Dedifferentiated amniotic fluid mesenchymal stem cell (primary cell): ENCODE results near the gene TBCK.
A peak's percentile ranks its signal among the peaks of the same experiment; 100 is the strongest.

ENCODE experiments used
- DNase-seq: peaks from one replicate; pipeline ENCODE4 v3.0.0-alpha.2; 2016; ENCODE audit errors: extremely low spot score

The TBCK gene

DNA sequence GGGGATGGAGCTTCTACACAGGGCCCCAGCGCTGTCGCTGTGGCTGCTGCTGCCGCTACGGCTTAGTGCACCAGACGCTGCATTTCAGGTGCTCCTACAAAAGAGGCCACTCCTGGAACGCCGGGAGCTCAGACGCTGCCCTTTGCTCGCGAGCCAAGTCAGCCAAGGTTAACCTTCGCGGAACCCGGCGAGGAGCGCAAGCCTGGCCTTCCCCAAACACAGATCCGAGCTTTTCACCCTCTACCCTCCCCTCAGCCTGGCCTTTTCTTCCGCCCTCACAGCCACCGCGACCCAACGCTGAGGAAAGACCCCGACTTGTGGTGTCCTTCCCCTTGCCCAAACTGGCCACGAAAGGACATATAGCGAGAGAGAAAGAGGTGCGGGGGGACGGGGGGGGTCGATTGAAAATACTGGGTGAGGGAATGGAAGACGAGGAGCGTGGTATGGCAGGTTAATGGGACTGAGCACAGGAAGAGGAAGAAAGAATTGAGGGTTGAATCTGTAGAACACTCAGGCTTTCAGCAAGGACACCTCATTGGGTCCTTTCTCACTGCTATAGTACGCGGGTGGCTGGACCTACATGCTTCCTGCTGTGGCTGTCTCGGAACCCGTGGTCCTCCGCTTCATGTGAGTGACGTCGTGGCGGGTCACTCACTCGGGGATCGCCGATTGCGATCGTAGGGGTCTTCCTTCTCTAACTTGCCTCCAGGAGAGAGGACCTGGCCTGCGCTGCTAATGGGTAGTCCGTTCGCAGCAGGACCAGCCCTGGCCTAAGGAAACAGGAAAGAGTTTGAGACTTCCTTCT is at the start of gene TBCK, which contains the start of gene AIMP1:
TSS of gene TBCK (minus strand) at position 242 of the 805 bp plus-strand sequence. CDS start 7,249 bp downstream, outside the sequence.
TSS of gene AIMP1 (plus strand) at position 583 of the 805 bp plus-strand sequence. CDS start 8,460 bp downstream, outside the sequence.
- peak; percentile 93 for DNase-seq

DNA sequence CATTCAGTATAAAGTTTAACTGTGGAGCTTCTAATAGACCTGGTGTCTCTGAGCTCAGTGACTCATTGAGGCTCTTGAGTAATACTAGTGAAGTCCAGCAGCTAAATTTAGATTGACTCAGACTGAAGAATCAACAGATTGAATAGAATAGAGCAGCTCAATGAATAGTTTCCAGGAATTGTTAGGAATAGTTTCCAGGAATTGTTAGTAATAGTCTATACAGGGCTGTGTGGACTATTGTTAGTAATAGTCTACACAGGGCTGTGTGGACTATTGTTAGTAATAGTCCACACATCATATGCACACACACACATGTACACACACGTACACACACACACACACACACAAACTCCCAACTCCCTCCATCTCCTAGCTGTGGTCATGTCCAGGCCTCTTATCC is 49.6 kb upstream of the TBCK start:
- DNase-seq: peak; percentile 84

DNA sequence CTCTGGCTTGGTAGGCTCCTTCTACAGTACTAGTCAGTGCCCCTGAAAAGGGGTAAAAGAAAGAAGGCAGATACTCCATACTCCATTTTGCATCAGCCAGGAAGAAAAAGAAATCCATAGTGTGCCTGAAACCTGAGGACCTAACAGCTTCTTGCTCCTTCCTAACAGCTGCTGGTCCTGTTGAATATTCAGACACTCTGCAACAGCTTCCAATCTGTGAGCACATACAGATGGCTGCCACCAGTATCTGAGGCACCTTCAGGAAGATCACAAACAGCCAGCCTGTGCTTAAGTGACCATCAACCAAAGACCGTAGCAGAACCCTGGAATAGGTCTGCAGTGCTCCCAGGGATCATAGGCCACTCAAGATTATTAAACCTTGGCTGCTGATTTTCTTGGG is 48.3 kb upstream of the TBCK start:
- DNase-seq: no peak

DNA sequence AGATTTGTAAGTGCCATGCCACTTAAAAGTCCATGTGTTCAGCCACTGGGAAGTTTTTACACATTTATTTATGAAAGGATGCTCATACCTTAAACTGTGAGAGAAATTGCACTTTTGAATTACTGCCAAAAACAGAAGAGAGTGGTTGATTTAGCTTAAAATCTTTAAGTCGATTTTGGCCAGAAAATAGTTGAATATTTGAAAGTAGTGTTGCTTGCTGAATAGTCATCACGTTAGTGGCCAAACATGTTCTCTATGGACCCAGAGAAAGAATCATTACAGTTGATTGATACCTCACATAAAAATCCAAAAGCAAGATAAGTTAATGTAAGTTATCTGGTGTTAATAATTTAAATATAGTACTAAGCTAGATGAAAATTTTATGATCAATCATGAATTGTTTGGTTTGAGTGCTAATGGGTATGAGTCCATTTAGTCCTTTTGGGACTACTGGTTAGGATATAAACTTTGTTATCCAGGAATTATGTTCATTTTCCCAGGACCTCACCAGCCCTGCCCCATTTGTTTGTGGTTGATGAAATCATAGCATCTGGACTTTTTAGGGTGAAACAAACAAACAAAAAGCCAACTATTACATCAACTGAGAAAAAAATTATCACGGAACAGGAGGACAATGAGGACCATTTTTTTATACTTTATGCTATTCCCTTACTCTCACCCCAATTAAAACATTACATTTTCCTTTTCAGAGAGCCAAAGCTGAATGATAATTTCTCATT is 46.2 kb upstream of the TBCK start:
- no peak for DNase-seq

DNA sequence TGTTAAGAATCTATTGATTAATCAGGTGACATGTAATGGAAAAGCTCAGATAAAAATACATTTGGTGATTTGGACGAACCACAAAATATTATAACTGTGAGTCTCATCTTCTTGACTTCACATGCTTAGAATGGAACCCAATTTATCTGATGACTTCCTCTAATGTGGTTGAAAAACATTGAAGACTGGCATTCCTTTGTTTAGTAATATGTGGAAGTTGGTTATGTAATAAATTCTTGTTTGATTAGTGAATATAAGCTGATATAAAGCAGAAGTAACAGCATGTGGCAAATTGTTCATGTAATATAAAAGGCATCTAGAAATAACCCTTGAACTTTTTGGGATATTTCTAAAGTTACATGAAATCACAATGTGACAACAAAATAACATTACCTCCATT is 42.9 kb upstream of the TBCK start:
- DNase-seq: no peak

DNA sequence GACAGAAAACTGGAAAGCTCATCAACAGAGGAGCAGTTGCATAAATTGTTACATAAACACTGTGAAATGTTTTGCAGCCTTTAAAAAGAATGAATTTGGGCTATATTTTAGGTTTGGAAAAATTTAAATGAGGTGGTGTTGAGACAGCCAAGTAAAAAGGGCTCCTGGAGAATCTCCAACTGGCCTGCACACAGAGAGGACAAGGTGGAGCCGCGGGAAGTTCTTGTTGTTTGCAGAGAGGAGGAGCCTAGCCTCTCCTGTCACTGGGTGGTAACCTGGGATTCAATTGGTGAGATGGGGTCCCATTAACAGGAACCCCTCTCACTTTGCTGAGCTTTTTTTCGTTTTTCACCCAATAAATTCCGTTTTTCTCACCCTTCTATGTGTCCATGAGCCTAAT is 39.2 kb upstream of the TBCK start:
- no peak for DNase-seq

DNA sequence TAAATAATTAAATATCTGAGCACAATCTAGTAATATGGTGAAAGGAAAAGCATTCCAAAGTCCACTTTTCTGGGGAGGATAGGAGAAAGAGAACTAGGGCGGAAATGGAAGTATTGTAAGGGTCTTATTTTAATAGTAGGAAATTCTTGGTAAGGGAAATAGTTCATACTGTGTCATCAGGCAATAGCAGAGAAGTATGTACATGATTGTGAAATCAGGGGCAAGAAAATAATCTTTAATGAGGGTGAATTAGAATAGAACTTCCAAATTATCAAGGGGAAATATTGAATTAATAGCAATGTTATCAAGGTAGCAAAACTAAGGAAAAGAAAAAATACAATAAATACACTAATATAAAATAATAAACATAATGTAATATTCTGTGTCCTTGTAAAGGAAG is 37.8 kb upstream of the TBCK start:
- no peak for DNase-seq

- no peak for DNase-seq
These were observed 35.0 kb upstream of the TBCK start for GRCh38 chr4:106351016-106351415.

GRCh38 chr4:106347167-106347566 is 31.2 kb upstream of the TBCK start:
- DNase-seq: no peak

- DNase-seq: no peak
These were observed 28.6 kb upstream of the TBCK start for GRCh38 chr4:106344647-106344970.

GRCh38 chr4:106343865-106344646 is 28.0 kb upstream of the TBCK start:
- DNase-seq: no peak

DNA sequence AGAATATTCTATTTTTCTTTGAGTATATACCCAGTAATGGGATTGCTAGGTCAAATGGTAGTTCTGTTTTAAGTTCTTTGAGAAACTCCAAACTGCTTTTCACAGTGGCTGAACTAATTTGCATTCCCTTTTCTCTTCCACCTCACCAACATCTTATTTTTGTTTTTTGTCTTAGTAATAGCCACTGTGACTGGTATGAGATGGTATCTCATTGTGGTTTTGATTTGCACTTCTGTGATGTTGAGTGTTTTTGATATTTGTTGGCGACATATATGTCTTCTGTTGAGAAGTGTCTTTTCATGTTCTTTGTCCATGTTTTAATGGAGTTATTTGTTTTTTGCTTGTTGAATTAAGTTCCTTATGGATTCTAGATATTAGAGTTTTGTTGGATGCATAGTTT is 24.8 kb upstream of the TBCK start:
- no peak for DNase-seq

DNA sequence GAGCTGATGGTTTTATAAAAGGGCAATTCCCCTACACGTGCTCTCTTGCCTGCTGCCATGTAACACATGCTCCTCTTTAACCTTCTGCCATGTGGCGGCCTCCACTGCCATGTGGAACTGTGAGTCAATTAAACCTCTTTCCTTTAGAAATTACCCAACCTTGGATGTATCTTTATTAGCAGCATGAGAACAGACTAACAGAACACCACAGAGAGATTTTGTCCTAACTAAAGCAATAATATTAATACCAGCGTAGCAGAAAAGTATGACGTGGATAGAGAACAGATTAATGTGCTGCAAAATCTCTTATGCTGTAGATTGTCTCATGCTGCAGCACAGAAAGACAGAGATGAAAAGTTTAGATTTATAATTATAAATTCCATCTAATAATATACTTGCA is 23.4 kb upstream of the TBCK start:
- no peak for DNase-seq

GRCh38 chr4:106338671-106339070 is 22.7 kb upstream of the TBCK start:
- no peak for DNase-seq

DNA sequence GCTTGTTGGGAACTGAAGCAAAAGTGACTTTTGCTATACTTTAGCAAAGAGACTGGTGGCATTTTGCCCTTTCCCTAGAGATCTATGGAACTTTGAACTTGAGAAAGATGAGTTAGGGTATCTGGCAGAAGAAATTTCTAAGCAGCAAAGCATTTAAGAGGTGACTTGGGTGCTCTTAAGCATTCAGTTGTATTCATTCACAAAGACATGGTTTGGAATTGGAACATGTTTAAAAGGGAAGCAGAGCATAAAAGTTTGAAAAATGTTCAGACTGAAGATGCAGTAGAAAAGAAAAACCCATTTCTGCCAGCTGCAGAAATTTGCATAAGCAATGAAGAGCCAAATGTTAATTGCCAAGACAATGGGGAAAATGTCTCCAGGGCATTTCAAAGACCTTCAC is 21.9 kb upstream of the TBCK start:
- DNase-seq: no peak

DNA sequence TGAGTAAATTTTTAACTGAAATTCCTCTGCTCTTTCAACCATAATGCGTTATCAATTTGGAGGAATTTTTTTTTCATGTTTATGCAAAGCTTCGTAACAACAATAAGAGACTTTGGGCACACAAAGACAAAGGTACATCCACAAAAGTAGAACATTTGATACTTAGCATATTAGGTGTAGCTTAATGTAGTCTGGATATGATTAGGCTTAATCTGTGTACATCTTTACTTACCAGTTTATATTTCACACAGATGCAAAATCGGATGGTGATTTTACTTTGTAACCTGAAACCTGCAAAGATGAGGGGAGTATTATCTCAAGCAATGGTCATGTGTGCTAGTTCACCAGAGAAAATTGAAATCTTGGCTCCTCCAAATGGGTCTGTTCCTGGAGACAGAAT is 20.6 kb upstream of the TBCK start:
- no peak for DNase-seq

DNA sequence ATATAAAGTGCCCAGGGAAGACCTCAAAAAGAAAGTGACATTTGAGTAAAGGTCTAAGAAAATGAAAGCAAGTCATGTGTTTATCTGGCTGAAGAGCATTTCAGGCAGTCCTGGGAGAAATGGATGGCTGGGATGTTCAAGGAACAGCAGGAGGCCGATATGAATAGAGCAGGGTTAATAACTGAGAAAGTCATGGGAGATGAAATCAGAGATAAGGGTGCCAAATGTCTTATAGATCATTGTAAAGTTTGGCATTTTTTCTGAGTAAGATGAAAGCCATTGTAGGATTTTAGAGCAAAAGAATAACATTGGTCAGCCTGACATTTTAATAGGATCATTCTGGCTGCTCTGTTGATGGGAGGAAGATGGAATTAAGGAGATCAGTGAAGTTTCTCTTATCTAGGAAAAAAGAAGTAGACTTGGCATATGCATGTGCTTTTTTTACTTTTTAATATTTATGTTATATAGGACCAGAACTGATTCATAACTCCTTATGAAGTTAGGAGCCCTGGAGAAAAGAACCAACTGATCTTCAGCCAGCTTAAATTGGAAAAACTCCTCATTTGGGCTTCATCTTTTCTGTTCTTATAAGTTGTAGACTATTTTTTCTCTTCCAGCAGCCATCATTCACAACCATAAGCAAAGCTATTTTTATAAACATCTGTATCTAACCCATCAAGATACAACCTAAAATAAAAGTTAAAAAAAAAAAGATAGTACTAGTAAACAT is 18.9 kb upstream of the TBCK start:
- no peak for DNase-seq

DNA sequence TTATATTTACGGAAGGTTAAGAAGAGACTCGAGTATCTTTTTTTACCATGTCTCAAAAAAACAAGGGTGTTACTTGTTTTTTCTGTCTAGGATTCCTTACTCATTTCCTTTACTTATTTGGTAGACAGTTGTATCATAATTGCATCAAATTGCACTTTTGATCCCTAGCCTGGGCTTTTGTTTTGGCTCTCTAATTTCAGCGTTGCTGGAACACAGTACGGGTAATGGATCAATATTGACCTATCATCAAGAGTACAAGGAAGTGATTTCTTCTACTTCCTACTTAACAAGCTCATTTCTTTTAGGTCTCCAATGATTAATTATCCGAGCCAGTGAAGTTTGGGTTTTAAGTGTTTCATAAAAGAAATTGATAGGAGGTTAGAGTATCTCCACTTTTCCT is 17.2 kb upstream of the TBCK start:
- DNase-seq: no peak

- DNase-seq: no peak
These were observed 13.1 kb upstream of the TBCK start for GRCh38 chr4:106329041-106329618.

- DNase-seq: no peak
These were observed 9.8 kb upstream of the TBCK start for GRCh38 chr4:106325800-106326199.

GRCh38 chr4:106323119-106323518 is 7.1 kb upstream of the TBCK start:
- no peak for DNase-seq
